Endothelial cell of umbilical vein (primary cell): ENCODE data around the gene CLEC16A.

Source experiments
- EZH2 ChIP-seq: IDR thresholded peaks from 2 replicates; pipeline ENCODE4 v1.6.1; 2012; ENCODE audit warnings: borderline replicate concordance, low read depth, mild to moderate bottlenecking, moderate library complexity, low read length, inconsistent platforms; ENCODE audit not compliant: severe bottlenecking
- FOS ChIP-seq: IDR thresholded peaks from 2 replicates; pipeline ENCODE4 v1.6.1; 2011; ENCODE audit warnings: mild to moderate bottlenecking, low read length, moderate library complexity, borderline replicate concordance; ENCODE audit not compliant: insufficient read depth
- POLR2A ChIP-seq: IDR thresholded peaks from 2 replicates; pipeline ENCODE4 v1.6.1; 2012; ENCODE audit warnings: low read depth, mild to moderate bottlenecking, control low read depth, low read length
- POLR2AphosphoS5 ChIP-seq: IDR thresholded peaks from 2 replicates; pipeline ENCODE4 v1.6.1; 2012; ENCODE audit warnings: low read depth, mild to moderate bottlenecking, control low read depth, low read length, moderate library complexity; ENCODE audit not compliant: insufficient read depth
- TF ChIP-seq, protein P1 (sequence below), 2 donors: IDR thresholded peaks; 1 replicate in 1 of 2; 2 replicates in 1 of 2; pipeline ENCODE4 v1.5.1; 2011; ENCODE audit warnings: low read length in 2 of 2, mild to moderate bottlenecking in 2 of 2, moderate library complexity in 2 of 2, control low read depth in 1 of 2, inconsistent platforms in 1 of 2, low read depth in 1 of 2; ENCODE audit not compliant: insufficient read depth in 1 of 2; ENCODE audit errors: extremely low read depth in 1 of 2
- TF ChIP-seq, protein P2 (sequence below): IDR thresholded peaks from 2 replicates; pipeline ENCODE4 v1.6.1; 2011; ENCODE audit not compliant: insufficient read depth, insufficient read length

- TF ChIP-seq, protein P1, sequence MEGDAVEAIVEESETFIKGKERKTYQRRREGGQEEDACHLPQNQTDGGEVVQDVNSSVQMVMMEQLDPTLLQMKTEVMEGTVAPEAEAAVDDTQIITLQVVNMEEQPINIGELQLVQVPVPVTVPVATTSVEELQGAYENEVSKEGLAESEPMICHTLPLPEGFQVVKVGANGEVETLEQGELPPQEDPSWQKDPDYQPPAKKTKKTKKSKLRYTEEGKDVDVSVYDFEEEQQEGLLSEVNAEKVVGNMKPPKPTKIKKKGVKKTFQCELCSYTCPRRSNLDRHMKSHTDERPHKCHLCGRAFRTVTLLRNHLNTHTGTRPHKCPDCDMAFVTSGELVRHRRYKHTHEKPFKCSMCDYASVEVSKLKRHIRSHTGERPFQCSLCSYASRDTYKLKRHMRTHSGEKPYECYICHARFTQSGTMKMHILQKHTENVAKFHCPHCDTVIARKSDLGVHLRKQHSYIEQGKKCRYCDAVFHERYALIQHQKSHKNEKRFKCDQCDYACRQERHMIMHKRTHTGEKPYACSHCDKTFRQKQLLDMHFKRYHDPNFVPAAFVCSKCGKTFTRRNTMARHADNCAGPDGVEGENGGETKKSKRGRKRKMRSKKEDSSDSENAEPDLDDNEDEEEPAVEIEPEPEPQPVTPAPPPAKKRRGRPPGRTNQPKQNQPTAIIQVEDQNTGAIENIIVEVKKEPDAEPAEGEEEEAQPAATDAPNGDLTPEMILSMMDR (IDR thresholded peaks at IDR 0.05; ENCODE audit: extremely low read depth in 1 of 2, insufficient read depth in 1 of 2, low read depth in 1 of 2, low read length in 2 of 2), result no peak
- TF ChIP-seq EZH2 (no peak), POLR2A (no peak), POLR2AphosphoS5 (no peak), FOS (no peak)
- TF ChIP-seq, protein P2, sequence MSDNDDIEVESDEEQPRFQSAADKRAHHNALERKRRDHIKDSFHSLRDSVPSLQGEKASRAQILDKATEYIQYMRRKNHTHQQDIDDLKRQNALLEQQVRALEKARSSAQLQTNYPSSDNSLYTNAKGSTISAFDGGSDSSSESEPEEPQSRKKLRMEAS, result no peak
Observed at GRCh38 chr16:11139326-11140097, 195.1 kb downstream of the CLEC16A start.
